ENCODE data around the gene KMO. TPM values are rescaled to one million over a fixed set of nuclear protein-coding genes. Genes with fewer than 3 reads are reported as not detected.

The KMO gene
- total and polyA plus RNA-seq, 2 of the 8 experiments (the other 6 are each of a cell fraction or from before 2014, with no cell fraction given), result not detected

GRCh38 chr1:241635556-241636152, 103.5 kb downstream of the KMO start:
- Histone ChIP-seq H3K56ac (replicated peaks; ENCODE audit: insufficient read length, low read depth, low read length) (no peak overlapping the region), H4K20me1 (replicated peaks in 1 of 2; ENCODE audit: control insufficient read depth in 1 of 2, insufficient read depth in 2 of 2, low read length in 2 of 2) (peaks cover 0 to 13% of the 10 kb centered on the region in 2 experiments), H2AK5ac (ENCODE audit: low read depth, low read length) (no peak overlapping the region), H4K5ac (ENCODE audit: insufficient read length, low read depth, low read length) (no peak overlapping the region), H2BK20ac (ENCODE audit: low read length) (no peak overlapping the region), H4K8ac (ENCODE audit: extremely low read depth, insufficient read depth, low read length) (no peak overlapping the region), H3K27me3 (replicated peaks in 1 of 4; ENCODE audit: control insufficient read depth in 3 of 4, extremely low read depth in 1 of 4, insufficient read depth in 3 of 4, low read length in 3 of 4) (no peaks in the 10 kb centered on the region; a peak in 1 of 7 replicates), H3K4me3 (ENCODE audit: extremely low read depth in 1 of 4, insufficient read depth in 2 of 4, low read depth in 3 of 4, low read length in 4 of 4) (no peak overlapping the region), H2BK5ac (ENCODE audit: low read depth, low read length) (no peak overlapping the region), H4K91ac (replicated peaks; ENCODE audit: insufficient read length, low read length) (no peak overlapping the region), H3K79me1 (ENCODE audit: low read depth, low read length) (peaks cover 3% of the 10 kb centered on the region; the same call in 1 of the 2 replicates), H2BK120ac (replicated peaks; ENCODE audit: low read depth, low read length) (no peak overlapping the region), H3K9ac (replicated peaks in 1 of 4; ENCODE audit: extremely low read depth in 1 of 4, low read depth in 3 of 4, low read length in 3 of 4) (no peak overlapping the region), H3K18ac (ENCODE audit: extremely low read depth, low read length) (no peak overlapping the region), H3K14ac (ENCODE audit: insufficient read length) (no peak overlapping the region), H2BK15ac (ENCODE audit: low read length) (no peak overlapping the region), H2BK12ac (ENCODE audit: low read depth, low read length) (no peak overlapping the region), H3K23ac (ENCODE audit: insufficient read length) (no peak overlapping the region), H2AFZ (ENCODE audit: low read length) (no peak overlapping the region), H3K9me3 (ENCODE audit: insufficient read depth in 2 of 2, low read depth in 1 of 2, low read length in 1 of 2) (no peaks in the 10 kb centered on the region), H3K36me3 (ENCODE audit: control insufficient read depth in 2 of 4, insufficient read depth in 4 of 4, low read length in 3 of 4) (peaks cover 0 to 33% (median 11%) of the 10 kb centered on the region in 4 experiments; a peak in 6 of 8 replicates), H3K79me2 (ENCODE audit: control insufficient read depth in 1 of 2, insufficient read depth in 2 of 2, low read length in 2 of 2) (peaks cover 3 to 84% of the 10 kb centered on the region in 2 experiments; a peak in 3 of 4 replicates), H3K23me2 (ENCODE audit: low read depth, low read length) (peaks cover 4% of the 10 kb centered on the region; the same call in 1 of the 2 replicates), H3K4me1 (replicated peaks in 1 of 4; ENCODE audit: control insufficient read depth in 3 of 4, insufficient read depth in 4 of 4, low read length in 3 of 4) (peaks cover 0 to 7% (median 3%) of the 10 kb centered on the region in 4 experiments; a peak in 5 of 7 replicates), H3K4me2 (ENCODE audit: insufficient read depth in 1 of 2, low read depth in 2 of 2, low read length in 2 of 2) (no peak overlapping the region), H3K4ac (replicated peaks; ENCODE audit: insufficient read length, low read depth, low read length) (no peak overlapping the region), H3K27ac (ENCODE audit: low read depth, low read length) (no peak overlapping the region)
- TF ChIP-seq PHF8 (conservative IDR thresholded peaks at IDR 0.05; ENCODE audit: low read depth, low read length), result no peak
- no peak for TF ChIP-seq KDM1A (IDR thresholded peaks at IDR 0.05; ENCODE audit: borderline replicate concordance, low read length)
- no peak for TF ChIP-seq SAP30 (IDR thresholded peaks at IDR 0.05; ENCODE audit: insufficient read depth, insufficient replicate concordance, low read length)
- no peak for TF ChIP-seq MAFK (IDR thresholded peaks at IDR 0.05; ENCODE audit: low read depth, low read length)
- no peak for TF ChIP-seq POLR2A (IDR thresholded peaks at IDR 0.05; ENCODE audit: control extremely low read depth in 1 of 2, low read depth in 2 of 2, low read length in 2 of 2)
- no peak for TF ChIP-seq BRCA1 (IDR thresholded peaks at IDR 0.05; ENCODE audit: low read depth, low read length)
- no peak for TF ChIP-seq JUND (IDR thresholded peaks at IDR 0.05; ENCODE audit: low read length)
- no peak for TF ChIP-seq TBP (IDR thresholded peaks at IDR 0.05; ENCODE audit: low read depth, low read length)
- TF ChIP-seq CREB1 (IDR thresholded peaks at IDR 0.05), result no peak
- DNase-seq (ENCODE audit: low read depth in 1 of 2, low spot score in 2 of 2) (no peak), FAIRE-seq (no peak)
- WGBS, 2 experiments (ENCODE audit: extremely low coverage in 1 of 2, insufficient coverage in 1 of 2, insufficient read length in 1 of 2, insufficient replicate concordance in 2 of 2, low coverage in 1 of 2, low lambda C conversion rate in 2 of 2, missing lambda C conversion rate in 1 of 2), result 87% methylated on average over 4 of the region's 4 CpGs; no CpG with 5 or more reads in 1 of the 2 experiments
- ChIA-PET POLR2A (ENCODE audit: partially characterized antibody) (no interaction called here), CTCF (ENCODE audit: partially characterized antibody) (interaction anchor here (0.5 to 0.7 kb wide), 2 partner anchors 24 to 355 kb away, joined by 3 to 5 read pairs; no protein-coding TSS in a partner anchor)
